ENCODE data around the gene RFLNA.

DNA sequence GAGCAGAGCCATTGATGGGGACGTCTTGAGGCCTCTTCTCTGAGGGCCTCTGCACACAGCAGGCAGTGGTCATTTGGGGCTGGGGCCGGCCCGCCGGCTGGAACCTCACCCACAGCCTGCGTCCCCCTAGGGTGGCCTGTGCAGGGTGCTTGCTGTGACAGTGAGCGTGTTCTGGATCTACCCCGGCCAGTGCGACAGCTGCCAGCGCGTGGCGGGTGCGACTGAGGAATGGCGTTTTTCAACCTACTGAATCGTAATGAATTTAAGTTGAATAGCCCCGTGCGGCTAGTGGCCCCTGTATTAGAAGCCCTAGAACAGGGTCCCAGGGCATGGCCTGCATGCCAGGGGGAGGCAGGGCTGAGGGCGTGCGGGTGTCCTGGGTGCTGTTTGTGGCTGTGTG, 13.8 kb downstream of the RFLNA start:
- TF ChIP-seq, protein P1, sequence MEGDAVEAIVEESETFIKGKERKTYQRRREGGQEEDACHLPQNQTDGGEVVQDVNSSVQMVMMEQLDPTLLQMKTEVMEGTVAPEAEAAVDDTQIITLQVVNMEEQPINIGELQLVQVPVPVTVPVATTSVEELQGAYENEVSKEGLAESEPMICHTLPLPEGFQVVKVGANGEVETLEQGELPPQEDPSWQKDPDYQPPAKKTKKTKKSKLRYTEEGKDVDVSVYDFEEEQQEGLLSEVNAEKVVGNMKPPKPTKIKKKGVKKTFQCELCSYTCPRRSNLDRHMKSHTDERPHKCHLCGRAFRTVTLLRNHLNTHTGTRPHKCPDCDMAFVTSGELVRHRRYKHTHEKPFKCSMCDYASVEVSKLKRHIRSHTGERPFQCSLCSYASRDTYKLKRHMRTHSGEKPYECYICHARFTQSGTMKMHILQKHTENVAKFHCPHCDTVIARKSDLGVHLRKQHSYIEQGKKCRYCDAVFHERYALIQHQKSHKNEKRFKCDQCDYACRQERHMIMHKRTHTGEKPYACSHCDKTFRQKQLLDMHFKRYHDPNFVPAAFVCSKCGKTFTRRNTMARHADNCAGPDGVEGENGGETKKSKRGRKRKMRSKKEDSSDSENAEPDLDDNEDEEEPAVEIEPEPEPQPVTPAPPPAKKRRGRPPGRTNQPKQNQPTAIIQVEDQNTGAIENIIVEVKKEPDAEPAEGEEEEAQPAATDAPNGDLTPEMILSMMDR (IDR thresholded peaks at IDR 0.05) = no peak
- TF ChIP-seq EZH2 (IDR thresholded peaks at IDR 0.05) = no peak
- no peak for TF ChIP-seq EZH2phosphoT487 (IDR thresholded peaks at IDR 0.05)
